HG03066 (cell line): Measurements from ENCODE around the gene C1GALT1.

Experiments
- ATAC-seq: cut with Tn5 transposase; IDR thresholded peaks from one replicate; pipeline ENCODE4 v1.9.1; 2021; ENCODE audit warnings: low read depth; ENCODE audit not compliant: unreplicated experiment

Gene C1GALT1

DNA sequence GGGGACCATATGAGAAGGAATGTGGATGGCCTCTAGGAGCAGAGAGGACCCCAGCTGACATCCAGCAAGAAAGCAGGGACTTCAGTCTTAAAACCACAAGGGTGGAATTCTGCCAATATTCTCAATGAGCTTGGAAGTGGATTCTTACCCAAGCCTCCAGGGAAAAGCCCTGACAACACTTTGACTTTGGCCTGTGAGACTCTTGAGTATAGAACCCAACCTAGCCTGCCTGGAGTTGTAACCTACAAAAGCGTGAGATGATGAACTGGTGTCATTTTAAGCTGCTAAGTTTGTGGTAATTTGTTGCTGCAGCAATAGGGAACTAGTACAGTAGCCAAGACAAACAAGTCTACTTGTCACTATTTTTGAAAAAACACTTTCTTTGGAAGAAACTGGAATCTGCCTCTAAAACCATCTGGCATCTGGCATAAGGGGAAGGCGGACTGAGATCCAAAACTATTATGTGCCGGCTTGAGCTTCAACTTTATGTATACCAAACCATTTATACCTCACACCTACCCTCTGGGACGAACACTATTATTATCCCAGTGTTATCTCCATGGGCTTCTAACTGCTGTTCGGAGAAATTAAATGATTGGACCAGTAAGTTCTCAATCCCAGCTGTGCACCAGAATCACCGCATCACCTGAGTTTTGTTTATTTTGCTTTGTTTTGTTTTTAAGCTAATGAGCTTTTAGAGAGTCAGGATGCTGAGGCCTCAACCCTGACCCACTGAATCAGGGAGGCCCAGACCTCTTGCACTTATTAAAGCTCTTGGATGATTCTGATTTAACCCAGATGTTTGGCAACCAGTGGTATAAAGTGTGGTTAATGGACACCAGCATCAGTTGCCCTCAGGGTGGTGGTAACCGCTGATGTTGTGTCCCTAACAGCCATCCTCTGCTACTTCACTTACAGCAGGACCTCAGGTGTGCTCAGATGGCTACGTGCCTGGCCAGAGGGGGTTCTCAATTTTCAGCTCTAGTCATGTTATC, 83.0 kb downstream of the C1GALT1 start:
- no peak for ATAC-seq

DNA sequence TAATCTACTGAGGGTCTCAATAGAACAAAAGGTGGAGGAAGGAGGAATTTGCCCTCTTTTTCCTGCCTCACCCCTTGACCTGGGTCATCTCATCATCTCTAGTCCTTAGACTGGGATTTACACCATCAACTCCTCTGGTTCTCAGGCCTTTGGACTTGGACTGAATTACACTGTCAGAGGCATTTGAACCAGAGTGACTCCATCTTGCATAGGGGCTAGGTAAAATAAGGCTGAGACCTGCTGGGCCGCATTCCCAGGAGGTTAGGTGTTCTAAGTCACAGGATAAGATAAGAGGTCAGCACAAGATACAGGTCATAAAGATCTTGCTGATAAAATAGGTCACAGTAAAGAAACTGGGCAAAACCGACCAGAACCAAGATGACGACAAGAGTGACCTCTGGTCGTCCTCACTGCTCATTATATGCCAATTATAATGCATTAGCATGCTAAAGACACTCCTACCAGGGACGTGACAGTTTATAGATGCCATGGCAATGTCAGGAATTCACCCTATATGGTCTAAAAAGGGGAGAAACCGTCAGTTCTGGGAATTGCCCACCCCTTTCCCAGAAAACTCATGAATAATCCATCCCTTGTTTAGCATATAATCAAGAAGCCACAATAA, 84.0 kb downstream of the C1GALT1 start:
- no peak for ATAC-seq

DNA sequence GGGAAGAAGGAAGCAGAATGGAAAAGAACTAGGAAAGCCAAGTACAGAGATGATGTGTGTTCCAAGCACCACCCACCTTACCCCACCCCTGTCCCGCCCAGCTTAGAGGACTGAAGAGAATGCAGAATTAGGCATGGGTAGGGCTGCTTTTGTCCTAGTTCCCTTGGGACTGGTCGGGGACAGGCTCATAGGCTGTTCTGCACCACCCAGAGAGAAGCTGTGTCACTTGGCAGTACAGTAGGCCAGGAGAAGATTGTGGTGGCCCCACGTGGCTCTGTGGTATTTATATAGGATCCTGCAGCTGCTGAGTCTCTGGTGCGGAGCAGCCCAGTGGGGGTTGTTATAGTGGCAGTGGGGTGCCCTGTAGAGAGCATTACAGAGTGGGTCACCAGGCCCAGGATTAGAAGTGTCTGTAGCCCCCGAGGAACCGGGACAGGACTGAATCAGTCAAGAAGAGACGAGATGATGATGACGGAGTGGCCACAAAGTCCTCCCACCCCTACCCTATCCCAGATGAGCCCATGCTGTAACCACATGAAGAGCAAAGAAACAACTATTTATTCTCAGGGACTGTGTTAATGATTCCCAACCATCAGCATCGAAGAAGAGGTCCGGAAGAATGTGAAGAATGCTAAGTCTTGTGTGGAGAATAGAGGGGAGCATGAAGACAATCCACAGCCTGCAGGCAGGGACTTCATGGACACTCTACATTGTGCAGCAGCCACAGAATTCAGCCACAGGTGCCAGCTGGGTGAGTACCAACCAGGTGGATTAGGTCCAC, 88.9 kb downstream of the C1GALT1 start:
- no peak for ATAC-seq

DNA sequence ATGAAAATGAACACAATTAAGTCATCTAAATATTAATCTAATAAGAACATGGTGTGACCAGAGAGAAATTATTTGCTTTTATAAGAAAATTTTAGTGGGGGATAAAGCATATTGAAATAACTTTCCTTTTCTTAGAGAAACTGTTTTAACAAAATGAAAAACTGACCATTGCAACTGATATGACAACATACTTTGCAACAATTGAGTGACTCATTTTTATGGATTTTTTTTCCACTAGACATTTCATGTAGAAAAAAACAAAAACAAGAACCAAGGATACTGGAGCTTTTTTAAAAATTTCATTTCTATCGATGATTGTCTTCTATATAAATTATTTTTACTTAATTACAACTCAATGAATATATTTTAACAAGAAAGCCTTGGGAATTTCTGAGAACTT, 90.0 kb downstream of the C1GALT1 start:
- no peak for ATAC-seq

GRCh38 chr7:7274782-7275181, 92.4 kb downstream of the C1GALT1 start:
- no peak for ATAC-seq

DNA sequence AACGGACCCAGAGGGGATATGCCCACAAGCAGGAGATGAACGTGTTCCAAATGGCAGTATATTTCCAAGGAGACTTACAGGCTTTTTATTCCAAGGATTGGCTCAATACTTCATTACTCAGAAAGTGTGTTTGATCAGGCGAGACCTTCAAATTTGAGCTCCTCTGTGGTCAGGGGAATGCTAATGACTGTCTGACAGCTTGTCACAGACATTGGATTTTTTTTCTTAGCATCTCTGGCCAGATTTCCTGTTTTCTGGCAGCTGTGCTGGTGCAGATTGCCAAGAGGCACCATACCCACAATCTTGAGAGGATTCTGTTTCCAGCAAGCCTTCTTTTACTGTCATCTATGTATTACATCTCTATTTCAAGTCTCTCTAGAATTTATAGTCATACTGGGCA, 93.8 kb downstream of the C1GALT1 start:
- ATAC-seq, result no peak

DNA sequence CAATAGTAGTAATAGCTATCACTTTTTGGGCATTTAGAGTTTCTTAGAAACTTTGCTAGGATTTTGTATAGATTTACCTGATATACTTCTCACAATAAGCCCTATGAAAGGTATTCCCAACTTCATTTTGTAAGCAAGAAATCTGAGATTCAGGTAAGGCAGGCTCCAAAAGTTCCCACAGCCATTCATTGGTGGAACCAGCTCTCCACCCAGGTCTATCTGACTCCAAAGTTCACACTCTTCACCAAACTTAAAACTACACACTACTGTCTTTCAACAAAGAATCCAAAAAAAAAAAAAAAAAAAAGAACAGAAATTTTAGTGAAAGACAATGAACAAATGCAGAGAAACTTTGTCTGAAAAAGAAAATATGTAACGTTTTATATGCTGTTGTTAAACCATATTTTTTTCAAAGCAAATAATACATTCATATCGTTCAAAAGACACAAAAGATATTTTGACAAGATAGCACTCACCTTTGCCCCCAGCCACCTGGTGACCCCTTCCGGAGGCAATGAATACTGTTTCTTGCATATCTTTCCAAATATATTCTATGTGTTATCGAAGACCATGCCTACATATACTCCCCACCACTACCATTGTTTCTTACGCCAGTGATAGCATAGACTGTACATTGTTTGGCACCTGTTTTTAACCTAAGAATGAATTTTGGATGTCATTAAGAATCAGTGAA, 108.2 kb downstream of the C1GALT1 start:
- ATAC-seq, result no peak

DNA sequence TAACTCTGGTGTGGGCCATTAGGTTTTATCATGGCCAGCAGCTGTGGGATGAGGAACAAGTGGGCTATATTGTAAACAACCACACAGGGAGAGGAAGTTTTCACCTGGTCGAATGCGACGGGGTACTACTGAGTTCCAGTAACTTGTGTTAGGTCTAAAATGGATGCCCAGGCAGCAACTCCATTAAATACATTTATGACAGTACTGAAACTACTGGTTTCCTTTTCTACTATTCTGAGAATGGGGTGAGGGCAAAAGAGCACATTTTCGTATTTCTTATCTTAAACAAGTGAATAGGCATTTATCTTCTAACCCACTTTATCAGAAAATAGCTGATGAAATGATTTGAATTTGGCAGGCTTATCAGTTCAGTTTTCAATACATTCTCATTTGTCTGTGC, 109.7 kb downstream of the C1GALT1 start:
- ATAC-seq, result no peak

- no peak for ATAC-seq
Observed at GRCh38 chr7:7292608-7293007, 110.3 kb downstream of the C1GALT1 start.

- no peak for ATAC-seq
Observed at GRCh38 chr7:7293092-7293491, 110.7 kb downstream of the C1GALT1 start.

GRCh38 chr7:7294911-7295310, 112.6 kb downstream of the C1GALT1 start:
- ATAC-seq, result no peak
